SH-SY5Y (cell line): Measurements from ENCODE around the gene TAMM41.

ENCODE experiments used
- GATA2 ChIP-seq: IDR thresholded peaks from 2 replicates; pipeline ENCODE4 v1.6.1; 2011; ENCODE audit warnings: mild to moderate bottlenecking, low read depth, low read length
- GATA3 ChIP-seq: IDR thresholded peaks from 2 replicates; pipeline ENCODE4 v1.6.1; 2011; ENCODE audit warnings: low read depth, mild to moderate bottlenecking, low read length, moderate library complexity

- TF ChIP-seq GATA2 (no peak), GATA3 (no peak)
These were observed 32.2 kb upstream of the TAMM41 start for GRCh38 chr3:11878837-11879236.
